Stomach (tissue), 4 donors: Measurements from ENCODE around the gene RAB4B.

ENCODE experiments used
- POLR2A ChIP-seq, 4 donors: fragments of 450-650 bp; IDR thresholded peaks; one replicate each; pipeline ENCODE4 v1.6.1; 2016; ENCODE audit warnings: antibody characterized with exemption in 4 of 4, control low read depth in 2 of 4, mild to moderate bottlenecking in 1 of 4, moderate library complexity in 1 of 4
- POLR2AphosphoS5 ChIP-seq, 3 donors: sonication (generic); formaldehyde crosslinking; IDR thresholded peaks; one replicate each; pipeline ENCODE4 v1.6.1; 2016; ENCODE audit warnings: antibody characterized with exemption in 3 of 3

DNA sequence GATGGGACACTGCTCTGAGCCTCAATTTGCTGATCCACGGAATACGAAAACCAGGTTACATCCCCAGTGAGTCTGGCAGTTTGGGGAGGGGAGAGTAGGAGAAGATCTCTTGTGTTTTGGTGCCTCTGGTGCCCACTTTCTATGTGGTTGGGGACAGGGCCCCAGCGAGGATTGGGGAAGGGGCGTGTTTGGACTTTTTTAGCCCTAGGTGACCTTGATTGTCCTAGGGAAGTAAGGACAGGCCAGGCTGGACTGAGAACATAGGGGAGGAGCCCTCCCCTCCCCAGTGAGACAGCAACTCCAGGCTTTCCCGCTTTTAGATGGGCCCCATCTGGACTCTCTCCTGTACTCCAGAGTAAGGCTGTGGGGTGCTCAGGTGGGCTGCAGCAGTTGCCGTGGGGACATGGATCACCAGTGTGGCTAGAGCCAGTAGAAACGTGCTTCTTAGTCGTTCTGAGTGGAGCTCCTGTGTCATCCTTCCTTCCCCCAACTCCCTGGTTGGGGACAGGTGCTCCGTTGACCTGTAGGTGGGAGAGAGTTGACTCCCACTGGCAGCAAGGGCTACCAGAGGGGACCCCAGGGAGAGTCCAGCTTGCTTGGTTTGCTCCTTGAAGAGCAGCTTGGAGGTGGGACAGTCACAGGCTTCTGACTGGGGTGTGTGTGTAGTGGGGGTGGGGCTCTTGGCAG lies 25.3 kb downstream of the RAB4B start:
- no peak for TF ChIP-seq POLR2AphosphoS5 (IDR thresholded peaks at IDR 0.05)
- TF ChIP-seq POLR2A (IDR thresholded peaks at IDR 0.05) = no peak
